GM19239 (cell line): ENCODE measurements around the gene USP34.

Experiments
- DNase-seq: peaks from one replicate; pipeline ENCODE4 v3.0.0; 2011; ENCODE audit warnings: low spot score; ENCODE audit not compliant: insufficient read length
- FAIRE-seq: peaks from 2 replicates; lab custom pipeline; 2011; peaks lifted over from hg19 to GRCh38; lab: Jason Lieb, UNC

The USP34 gene

DNA sequence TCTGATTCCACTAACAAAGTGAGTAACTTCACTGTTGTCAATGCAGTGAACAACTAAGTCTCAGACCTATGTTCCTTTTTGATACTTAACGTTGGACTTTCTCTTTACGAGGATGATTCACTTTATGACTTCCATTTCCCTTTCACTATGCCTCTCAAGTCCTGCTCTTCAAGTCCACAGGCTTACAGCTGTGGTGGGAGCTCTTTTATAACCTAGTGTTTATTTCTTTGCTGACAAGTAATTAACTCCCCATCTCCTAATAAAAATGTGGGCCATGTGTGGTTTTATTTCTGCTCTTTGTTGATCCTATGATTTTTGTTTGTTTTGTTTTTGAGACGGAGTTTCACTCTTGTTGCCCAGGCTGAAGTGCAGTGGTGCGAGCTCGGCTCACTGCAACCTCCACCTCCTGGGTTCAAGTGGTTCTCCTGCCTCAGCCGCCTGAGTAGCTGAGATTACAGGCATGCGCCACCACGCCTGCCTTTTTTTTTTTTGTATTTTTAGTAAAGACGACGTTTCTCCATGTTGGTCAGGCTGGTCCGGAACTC is 142.1 kb downstream of the USP34 start:
- FAIRE-seq: no peak
- no peak for DNase-seq

DNA sequence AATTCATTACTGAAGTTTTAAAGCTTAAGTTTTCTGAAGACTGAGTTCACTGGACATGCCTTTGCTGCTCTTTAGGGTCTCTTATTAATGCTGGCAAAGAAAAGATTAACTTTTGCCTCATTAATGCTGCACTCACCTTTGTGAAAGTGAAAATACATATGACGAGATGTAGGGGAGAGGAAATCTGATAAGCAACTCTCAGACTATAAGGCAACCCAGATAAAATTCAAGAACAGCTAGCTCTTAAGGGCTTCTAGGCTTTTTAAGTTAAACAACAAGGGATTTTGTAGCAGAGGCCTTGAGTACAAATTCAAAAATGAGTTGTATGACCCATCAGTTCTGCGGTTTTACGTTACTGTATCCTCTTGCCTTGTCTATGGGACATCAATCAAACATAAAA is 143.7 kb downstream of the USP34 start:
- DNase-seq (no peak), FAIRE-seq (no peak)

DNA sequence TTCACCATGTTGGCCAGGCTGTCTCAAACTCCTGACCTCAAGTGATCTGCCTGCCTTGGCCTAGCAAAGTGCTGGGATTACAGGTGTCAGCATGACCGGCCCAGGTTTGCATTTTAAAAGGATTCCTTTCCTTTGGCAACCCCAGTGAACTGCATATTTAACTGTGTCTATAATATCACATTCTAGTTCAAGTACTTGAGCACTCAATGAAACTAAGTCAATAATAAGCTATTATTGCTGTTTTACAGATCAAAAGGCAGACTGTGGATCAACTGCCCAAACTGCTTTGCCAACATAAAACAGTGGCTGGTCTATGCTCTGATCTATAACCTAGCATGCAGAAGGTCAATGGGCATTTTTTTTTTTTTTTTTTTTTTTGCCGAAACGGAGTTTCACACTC is 144.5 kb downstream of the USP34 start:
- FAIRE-seq: no peak
- DNase-seq: no peak

DNA sequence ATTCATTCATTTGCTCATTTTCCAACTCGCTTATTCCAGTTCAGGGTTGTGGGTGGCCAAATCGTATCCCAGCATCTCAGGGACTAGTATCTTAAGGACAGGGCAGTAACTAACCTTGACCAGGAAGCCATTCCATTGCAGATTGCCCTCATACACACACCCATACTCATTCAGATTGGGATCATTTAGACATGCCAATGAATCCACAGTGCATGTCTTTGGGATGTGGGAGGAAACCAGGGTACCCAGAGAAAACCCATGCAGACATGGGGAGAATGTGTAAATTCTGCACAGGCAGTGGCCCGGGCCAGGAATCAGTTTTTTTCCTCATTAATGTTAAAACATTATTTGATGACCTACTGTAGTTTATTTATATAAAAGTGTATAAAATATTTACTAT is 150.7 kb downstream of the USP34 start:
- DNase-seq (no peak), FAIRE-seq (no peak)

DNA sequence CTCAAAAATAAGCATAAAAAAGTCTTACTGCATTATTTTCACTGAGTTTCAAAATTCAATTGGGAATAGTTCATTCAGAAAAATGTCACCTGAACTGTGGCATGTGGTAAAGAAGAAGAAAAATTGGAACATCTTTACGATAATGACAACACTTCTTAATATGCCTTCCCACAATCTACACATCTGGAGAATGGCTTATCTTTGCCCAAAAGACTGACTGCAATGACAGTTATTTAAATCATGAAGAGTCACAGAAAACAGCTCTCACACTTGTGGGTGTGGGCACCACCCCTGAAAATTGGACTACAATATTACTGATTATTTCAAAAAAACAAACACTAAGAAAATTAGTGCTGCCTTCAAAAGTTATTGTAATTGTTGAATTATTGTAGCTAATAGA is 152.3 kb downstream of the USP34 start:
- no peak for FAIRE-seq
- no peak for DNase-seq

DNA sequence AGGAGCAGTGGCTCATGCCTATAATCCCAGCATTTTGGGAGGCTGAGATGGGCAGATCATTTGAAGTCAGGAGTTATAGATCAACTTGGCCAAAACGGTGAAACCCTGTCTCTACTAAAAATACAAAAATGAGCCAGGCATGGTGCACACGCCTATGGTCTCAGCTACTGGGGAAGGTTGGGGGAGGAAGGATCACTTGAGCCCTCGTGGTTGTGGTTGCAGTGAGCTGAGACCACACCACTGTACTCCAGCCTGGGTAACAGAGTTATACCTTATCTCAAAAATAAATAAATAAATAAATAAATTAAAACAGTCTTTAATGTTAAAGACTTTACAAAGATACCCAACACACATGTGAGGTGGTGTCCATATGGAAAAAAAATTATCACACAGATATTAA is 174.9 kb downstream of the USP34 start:
- FAIRE-seq (no peak), DNase-seq (no peak)

DNA sequence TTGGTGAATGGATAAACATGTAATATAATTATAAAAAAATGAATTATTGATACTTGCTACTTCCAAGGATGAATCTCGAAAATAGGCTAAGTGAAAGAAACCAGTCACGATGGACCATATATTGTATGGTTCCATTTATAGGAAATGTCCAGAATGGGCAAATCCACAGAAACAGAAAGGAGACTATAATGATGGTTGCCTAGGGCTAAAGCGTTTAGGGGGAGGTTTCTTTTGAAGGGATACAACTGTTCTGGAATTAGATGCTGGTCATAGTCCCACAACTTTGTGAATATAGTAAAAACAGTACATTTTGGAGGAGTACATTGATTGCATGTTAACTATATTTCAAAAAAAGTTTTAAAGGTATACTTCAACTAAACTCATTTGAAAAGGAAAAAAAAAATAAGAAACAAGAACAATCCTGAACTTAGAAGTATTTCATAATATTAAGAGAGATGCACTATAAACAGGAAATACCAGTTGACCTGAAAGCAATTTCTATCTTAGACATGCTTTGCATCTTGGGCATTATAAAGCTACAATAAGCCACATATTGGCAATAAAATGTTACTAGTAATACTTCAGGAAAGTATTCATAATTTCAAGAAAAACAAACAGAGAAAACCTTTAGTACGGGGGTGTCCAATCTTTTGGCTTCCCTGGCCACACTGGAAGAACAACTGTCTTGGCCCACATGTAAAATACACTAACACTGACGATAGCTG is 178.9 kb downstream of the USP34 start:
- FAIRE-seq: no peak
- no peak for DNase-seq

DNA sequence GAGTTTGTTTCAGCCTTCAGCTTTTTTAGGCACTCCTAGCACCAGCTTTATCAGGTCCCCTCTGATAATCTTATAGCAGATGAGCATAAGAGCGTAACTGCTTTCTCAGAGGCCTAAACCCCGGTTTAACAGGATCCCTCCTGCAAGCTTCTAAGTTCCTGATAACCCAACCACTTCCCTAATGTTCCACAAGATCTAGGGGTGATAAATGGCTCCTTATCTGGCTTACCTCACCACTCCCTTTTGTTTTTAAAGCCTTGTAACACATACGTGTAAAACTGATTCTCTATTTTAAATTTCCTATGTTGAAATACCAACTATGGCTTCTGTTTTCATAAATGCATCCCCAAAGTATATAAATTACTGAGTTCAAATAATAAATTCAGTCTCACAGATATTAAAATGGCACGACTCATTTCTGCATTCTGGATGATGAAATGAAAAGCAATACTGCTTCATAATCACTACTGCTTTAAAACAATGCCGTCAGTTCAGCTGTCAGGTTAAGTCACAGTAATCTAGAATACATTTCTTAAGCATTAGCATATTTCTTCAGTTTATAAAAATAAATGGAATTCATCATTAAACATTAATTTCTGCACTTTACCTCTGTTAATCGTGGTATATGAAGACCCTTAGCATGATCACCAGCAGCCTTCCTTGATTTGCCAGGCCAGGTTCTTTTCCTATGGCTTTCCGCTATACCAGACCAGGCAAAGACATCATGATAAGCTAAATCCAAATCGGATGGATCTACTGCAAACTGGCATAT is 182.6 kb downstream of the USP34 start:
- FAIRE-seq (no peak), DNase-seq (no peak)

DNA sequence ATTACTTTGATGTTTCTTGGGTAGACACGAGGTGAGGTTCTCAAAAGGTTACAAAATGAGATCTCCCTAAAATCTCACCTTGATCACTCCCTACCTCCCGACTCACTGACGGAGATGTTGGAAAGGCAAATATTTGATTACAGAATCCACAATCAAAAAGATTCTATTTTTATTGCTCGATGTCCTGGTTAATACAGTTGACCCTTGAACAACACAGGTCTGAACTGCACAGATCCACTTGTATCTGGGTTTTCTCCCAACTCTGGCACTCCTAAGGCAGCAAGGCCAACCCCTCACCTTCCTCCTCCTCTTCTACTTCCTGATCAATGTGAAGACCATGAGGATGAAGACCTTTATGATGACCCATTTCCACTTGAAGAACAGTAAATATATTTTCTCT is 183.6 kb downstream of the USP34 start:
- DNase-seq: no peak
- peak; percentile 37 for FAIRE-seq

DNA sequence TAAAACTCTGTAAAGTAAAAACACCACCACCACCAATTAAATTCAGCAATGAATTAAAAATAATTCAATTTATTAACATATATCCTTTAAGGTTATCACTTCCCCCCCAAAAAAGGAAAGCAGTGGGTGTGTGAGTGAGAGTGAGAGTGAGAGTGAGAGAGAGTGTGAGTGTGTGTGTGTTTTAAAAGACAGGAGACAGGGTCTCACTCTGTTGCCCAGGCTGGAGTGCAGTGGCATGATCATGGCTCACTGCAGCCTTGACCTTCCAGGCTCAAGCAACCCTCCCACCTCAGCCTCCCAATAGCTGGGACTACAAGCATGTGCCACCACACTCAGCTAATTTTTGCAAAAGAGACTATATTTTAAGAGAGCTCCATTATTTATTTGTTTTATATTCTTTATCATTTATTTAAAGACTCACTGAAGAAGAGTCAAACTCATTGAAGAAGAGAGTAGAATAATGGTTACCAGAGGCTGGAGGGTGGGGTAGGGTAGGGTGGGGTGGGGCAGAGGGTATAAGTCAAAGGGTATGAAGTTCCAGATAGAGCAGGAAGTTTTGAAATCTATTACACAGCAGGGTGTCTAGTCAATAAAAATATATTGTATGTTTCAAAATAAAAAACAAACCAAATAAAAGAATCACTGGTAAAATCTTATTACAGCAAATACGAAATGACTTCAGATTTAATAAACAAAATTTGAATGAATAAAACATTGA is 187.3 kb downstream of the USP34 start:
- FAIRE-seq (peak; percentile 44), DNase-seq (no peak)

DNA sequence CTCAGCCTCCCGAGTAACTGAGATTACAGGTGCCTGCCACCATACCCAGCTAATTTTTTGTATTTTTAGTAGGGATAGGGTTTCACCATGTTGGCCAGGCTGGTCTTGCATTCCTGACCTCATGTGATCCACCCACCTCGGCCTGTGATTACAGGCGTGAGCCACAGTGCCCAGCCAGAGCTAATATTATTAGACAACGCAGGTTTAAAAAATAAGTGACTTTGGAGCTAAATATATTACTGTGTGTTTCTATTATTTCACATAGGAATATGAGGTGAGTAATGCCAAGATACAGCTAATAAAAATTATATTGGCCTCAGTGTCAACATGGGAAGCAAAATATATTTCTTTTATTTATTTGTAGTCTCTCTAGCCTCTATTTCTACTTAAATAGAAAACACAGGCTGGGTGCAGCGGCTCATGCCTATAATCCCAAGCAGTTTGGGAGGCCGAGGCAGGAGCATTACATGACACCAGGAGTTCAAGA is 188.7 kb downstream of the USP34 start:
- no peak for DNase-seq
- FAIRE-seq: no peak

DNA sequence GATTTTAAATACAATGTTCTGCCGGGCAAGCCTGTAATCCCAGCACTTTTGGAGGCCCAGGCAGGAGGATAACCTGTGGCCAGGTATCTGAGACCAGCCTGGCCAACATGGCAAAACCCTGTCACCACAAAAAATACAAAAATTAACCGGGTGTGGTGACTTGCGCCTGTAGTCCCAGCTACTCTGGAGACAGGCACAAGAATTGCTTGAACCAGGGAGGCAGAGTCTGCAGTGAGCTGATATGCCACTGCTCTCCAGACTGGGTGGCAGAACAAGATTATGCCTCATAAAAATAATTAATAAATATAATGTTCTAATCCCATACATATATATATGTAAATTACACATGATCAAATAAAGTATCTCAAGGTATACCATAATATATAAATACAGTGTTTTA is 189.6 kb downstream of the USP34 start:
- FAIRE-seq (no peak), DNase-seq (no peak)

DNA sequence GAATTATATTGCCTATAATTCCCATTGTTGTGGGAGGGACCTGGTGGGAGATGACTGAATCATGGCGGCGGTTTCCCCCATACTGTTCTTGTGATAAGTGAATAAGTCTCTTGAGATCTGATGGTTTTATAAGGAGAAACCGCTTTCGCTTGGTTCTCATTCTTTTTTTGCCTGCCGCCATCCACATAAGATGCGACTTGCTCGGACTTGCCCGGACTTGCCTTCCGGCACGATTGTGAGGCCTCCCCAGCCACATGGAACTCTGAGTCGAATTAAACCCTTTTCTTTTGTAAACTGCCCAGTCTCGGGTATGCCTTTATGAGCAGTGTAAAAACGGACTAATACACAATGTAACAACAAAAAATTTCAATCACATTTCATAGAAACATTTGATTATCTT is 193.1 kb downstream of the USP34 start:
- FAIRE-seq: no peak
- no peak for DNase-seq

DNA sequence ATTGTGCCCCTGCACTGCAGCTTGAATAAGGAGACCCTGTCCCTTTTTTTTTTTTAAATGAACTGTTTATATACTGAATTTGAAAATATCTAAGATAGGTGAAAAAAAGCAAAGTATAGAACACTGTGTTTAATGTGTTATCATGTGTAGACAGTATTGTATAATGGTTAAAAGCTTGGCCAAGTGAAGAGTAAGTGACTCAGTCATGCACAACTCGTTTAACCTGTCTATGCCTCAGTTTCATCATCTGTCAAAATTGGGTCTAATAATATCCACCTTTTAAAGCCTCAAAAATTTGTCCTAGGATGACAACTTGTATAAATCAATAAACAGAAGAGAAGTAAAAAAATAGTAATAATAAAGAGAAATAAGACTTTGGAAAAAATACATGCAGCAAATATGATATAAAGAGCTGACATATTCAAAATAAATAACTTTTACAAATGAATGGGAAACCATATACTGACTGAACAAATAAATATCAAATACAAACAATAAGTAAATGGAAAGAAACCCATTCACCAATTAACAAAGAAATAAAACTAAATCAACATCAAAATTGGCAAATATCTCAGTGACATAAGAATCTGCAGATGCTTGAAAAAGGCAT is 195.2 kb downstream of the USP34 start:
- DNase-seq (no peak), FAIRE-seq (no peak)

DNA sequence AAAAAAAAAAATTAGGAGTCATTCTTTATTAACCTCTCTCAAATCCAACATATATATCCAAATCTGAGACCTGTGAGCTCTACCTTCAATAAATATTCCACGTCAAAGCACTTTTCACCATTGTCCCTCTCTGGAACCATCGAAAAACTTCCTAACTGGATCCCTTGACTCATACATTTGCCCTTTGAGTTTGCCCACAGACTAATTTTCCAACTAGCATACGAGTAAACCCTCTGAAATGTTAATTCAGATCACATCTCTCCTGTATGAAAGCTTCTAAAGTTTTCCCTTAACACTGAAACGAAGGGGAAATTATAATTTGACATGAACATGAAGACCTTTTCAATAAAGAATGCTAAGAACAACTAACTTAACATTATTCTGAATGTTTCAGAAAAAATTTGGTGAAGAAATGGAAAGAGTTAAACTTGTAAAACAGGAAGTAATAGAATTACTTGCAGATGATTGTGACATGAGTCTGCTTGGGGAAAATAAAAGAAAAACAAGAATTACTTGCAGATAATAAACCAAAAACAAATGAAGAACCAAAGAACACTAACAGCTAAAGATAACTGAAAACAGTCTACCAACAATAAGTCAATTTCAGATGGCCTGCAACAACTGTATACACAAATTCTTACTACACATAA is 198.3 kb downstream of the USP34 start:
- no peak for DNase-seq
- FAIRE-seq: no peak

DNA sequence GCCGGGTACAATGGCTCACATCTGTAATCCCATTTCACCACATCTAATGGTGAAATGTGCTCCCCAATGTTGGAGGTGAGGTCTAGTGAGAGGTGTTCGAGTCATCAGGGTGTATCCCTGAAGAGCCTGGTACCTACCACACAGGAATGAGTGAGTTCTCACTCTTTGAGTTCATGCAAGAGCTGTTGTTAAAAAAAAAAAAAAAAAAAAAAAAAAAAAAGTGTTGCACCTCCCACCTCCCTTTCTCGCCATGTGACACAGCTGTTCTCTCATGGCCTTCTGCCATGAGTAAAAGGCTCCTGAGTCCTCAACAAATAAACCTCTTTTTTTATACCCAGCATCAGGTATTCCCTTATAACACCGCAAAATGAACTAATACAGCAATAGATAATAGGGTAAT is 202.6 kb downstream of the USP34 start:
- FAIRE-seq (no peak), DNase-seq (no peak)

DNA sequence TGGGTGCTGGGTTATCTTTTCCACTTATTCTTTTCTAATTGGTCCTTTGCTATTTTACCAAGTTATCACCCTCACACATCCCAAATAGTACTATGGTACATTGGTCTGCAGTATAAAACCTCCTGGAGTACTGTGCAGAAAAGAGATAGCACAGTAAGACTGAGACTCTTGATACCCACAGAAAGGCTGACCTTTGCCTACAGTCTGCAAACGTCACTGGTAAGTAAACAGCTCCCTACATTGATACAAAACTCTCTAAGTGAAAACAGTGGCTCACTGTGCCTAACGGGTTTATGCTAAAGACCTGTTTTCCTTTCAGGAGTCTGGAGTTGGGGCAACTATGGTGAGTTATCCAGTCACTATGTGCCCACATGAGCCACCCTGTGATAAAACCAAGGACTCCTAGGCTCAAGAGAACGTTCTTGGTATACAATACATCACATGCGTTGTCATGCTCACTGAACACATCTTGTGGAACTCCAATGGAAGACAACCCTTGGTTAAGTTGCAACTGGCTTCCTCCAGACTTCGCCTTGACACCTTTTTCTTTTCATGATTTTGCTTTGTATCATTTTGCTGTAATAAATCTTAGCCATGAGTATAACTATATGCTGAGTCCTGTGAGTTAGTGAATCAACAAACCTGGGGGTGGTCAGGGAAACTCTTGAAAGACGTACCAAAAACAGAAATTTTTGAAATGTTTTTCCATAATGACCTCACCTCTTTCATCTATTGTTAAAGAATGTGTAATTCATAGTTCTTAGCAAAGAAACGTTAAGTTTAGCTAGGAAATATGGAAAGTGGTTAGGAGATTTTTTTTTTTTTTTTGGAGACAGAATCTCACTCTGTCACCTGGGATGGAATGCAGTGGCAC is 204.0 kb downstream of the USP34 start:
- DNase-seq (no peak), FAIRE-seq (no peak)

DNA sequence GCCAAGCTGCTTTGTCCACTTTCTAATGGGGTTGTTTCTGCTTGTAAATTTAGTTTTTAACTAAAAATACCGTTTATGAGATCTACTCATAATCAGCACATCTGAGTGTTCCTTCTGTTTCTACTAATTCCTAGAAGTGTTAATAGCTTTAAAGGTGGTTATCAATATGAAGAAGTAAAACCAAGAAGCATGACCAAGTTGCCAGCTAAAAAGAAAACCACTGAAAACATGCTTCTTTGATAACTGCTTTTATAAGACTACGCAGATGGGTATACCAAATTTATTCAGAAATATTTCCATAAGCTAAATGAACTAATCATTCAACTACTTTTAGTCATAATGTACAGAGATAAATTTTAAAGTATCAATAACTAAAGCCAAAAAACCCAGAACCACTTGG is 207.1 kb downstream of the USP34 start:
- peak; percentile 8 for FAIRE-seq

DNA sequence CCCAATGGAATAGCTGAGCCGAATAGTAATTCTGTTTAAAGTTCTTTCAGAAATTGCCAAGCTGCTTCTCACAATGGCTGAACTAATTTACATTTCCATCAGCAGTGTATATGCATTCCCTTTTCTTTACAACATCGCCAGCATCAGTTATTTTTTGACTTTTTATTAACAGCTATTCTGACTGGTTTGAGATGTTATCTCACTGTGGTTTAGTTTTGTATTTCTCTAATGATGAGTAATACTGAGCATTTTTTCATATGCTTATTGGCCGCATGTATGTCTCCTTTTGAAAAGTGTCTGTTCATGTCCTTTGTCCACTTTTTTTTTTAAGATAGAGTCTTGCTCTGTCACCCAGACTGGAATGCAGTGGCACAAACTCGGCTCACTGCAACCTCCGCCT is 208.2 kb downstream of the USP34 start:
- FAIRE-seq: no peak
- DNase-seq: no peak

More for the DNA sequence above, 207.1 kb downstream of the USP34 start:
- DNase-seq: no peak
